ENCODE measurements around the gene SNX32. TPM values are rescaled to one million over a fixed set of nuclear protein-coding genes. Genes with fewer than 3 reads are reported as not detected.

The SNX32 gene
- total and polyA plus RNA-seq, 9 of the 15 experiments (the other 6 are each of a cell fraction or from before 2014, with no cell fraction given), result 0.03 TPM; not detected in 7

DNA sequence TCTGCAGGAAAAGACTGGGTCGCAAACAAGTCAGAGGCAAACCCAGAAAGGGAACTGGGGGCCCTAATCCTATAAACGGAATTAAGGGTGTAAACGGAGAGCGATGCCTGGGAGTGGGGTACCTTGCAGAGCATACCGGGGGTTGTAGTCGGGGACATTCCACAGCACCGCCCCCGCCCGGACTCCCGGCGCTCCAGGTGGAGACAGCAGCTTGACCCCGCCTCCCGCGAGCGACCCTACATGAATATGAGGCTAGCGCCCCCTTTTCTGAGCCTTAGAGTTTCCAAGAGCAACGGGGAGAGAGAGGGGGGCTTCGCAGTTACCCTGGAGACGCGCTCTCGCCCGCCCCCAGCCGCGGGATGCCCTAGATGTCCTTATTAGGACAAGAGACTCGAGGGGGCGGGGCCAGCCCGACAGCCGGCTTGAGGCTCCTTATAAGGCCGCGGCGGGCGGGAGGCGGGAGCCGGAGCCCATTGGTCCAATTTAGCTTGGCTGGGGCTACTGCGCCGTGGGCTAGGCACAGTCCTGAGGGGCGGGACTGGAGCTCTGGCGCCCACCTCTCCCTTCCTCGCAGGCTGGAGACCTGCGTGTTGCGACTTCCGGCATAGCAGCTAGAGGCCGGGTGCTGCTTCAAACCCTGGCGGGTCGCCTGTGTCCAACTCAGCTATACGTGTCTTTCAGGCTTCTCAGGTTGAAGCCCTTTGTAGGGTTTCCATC, 25.5 kb downstream of the SNX32 start (continued):
- TF ChIP-seq, protein P1, sequence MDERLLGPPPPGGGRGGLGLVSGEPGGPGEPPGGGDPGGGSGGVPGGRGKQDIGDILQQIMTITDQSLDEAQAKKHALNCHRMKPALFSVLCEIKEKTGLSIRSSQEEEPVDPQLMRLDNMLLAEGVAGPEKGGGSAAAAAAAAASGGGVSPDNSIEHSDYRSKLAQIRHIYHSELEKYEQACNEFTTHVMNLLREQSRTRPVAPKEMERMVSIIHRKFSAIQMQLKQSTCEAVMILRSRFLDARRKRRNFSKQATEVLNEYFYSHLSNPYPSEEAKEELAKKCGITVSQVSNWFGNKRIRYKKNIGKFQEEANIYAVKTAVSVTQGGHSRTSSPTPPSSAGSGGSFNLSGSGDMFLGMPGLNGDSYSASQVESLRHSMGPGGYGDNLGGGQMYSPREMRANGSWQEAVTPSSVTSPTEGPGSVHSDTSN (CRISPR knock-in tag; IDR thresholded peaks at IDR 0.05; ENCODE audit: low read depth), result no peak
- TF ChIP-seq, protein P1 (tag; conservative IDR thresholded peaks at IDR 0.05; ENCODE audit: low read depth), result no peak
- TF ChIP-seq POLR3G (IDR thresholded peaks at IDR 0.05; ENCODE audit: extremely low read depth, insufficient read length, insufficient replicate concordance) (no peak), ZNF347 (CRISPR knock-in tag; IDR thresholded peaks at IDR 0.05; ENCODE audit: low read depth) (no peak), YBX1 (IDR thresholded peaks at IDR 0.05) (no peak), U2AF2 (optimal IDR thresholded peaks at IDR 0.05; ENCODE audit: low read depth, low read length) (no peak), ZNF584 (CRISPR knock-in tag; IDR thresholded peaks at IDR 0.05; ENCODE audit: low read depth) (peak; percentile 92), PTRF (tag; IDR thresholded peaks at IDR 0.05) (no peak), ZNF134 (CRISPR knock-in tag; conservative IDR thresholded peaks at IDR 0.05) (no peak), TAF9B (IDR thresholded peaks at IDR 0.05; ENCODE audit: partially characterized antibody) (peak; percentile 68), TBP (optimal IDR thresholded peaks at IDR 0.05; ENCODE audit: low read depth, low read length) (no peak), ZNF586 (CRISPR knock-in tag; conservative IDR thresholded peaks at IDR 0.05) (no peak), KLF6 (CRISPR knock-in tag; IDR thresholded peaks at IDR 0.05; ENCODE audit: borderline replicate concordance) (no peak; the same call in none of the 2 replicates), ZNF707 (CRISPR knock-in tag; conservative IDR thresholded peaks at IDR 0.05) (no peak), NCOA6 (IDR thresholded peaks at IDR 0.05) (no peak)
- TF ChIP-seq, protein P2, sequence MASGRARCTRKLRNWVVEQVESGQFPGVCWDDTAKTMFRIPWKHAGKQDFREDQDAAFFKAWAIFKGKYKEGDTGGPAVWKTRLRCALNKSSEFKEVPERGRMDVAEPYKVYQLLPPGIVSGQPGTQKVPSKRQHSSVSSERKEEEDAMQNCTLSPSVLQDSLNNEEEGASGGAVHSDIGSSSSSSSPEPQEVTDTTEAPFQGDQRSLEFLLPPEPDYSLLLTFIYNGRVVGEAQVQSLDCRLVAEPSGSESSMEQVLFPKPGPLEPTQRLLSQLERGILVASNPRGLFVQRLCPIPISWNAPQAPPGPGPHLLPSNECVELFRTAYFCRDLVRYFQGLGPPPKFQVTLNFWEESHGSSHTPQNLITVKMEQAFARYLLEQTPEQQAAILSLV (tag; IDR thresholded peaks at IDR 0.05), result no peak
- TF ChIP-seq, protein P3, sequence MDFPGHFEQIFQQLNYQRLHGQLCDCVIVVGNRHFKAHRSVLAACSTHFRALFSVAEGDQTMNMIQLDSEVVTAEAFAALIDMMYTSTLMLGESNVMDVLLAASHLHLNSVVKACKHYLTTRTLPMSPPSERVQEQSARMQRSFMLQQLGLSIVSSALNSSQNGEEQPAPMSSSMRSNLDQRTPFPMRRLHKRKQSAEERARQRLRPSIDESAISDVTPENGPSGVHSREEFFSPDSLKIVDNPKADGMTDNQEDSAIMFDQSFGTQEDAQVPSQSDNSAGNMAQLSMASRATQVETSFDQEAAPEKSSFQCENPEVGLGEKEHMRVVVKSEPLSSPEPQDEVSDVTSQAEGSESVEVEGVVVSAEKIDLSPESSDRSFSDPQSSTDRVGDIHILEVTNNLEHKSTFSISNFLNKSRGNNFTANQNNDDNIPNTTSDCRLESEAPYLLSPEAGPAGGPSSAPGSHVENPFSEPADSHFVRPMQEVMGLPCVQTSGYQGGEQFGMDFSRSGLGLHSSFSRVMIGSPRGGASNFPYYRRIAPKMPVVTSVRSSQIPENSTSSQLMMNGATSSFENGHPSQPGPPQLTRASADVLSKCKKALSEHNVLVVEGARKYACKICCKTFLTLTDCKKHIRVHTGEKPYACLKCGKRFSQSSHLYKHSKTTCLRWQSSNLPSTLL (IDR thresholded peaks at IDR 0.05), result no peak
- TF ChIP-seq, protein P4, sequence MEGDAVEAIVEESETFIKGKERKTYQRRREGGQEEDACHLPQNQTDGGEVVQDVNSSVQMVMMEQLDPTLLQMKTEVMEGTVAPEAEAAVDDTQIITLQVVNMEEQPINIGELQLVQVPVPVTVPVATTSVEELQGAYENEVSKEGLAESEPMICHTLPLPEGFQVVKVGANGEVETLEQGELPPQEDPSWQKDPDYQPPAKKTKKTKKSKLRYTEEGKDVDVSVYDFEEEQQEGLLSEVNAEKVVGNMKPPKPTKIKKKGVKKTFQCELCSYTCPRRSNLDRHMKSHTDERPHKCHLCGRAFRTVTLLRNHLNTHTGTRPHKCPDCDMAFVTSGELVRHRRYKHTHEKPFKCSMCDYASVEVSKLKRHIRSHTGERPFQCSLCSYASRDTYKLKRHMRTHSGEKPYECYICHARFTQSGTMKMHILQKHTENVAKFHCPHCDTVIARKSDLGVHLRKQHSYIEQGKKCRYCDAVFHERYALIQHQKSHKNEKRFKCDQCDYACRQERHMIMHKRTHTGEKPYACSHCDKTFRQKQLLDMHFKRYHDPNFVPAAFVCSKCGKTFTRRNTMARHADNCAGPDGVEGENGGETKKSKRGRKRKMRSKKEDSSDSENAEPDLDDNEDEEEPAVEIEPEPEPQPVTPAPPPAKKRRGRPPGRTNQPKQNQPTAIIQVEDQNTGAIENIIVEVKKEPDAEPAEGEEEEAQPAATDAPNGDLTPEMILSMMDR (IDR thresholded peaks at IDR 0.05 in 2 of 3, conservative IDR thresholded peaks at IDR 0.05 in 1 of 3; ENCODE audit: insufficient read depth in 2 of 3, low read depth in 1 of 3, low read length in 3 of 3), result peak; percentile 12 to 31 (median 19); a peak in 3 of 6 replicates
- TF ChIP-seq, protein P5, sequence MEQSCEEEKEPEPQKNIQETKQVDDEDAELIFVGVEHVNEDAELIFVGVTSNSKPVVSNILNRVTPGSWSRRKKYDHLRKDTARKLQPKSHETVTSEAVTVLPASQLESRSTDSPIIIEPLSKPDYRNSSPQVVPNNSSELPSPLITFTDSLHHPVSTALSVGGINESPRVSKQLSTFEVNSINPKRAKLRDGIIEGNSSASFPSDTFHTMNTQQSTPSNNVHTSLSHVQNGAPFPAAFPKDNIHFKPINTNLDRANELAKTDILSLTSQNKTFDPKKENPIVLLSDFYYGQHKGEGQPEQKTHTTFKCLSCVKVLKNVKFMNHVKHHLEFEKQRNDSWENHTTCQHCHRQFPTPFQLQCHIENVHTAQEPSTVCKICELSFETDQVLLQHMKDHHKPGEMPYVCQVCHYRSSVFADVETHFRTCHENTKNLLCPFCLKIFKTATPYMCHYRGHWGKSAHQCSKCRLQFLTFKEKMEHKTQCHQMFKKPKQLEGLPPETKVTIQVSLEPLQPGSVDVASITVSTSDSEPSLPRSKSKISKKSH (CRISPR knock-in tag; IDR thresholded peaks at IDR 0.05), result no peak
